ENCODE results near the gene GPR55.

GPR55 gene

DNA sequence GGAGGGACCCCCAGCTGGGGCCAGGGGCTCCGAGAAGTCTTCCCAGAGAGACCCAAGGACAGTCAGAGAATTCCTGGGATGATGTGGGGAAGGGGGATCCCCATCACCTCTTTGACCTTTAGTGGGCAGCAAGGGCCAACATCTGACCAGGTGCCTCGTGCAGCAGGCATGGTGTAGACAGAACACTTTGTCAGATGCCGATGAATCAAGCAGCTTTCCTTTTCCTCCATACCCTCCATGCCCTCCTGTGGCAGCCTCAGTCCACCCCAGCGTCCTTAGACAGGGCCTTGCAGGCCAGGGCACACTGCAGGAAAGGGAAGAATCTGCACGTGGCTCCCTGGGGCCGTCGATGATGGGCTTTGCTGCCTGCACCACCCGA lies 26.3 kb downstream of the GPR55 start:
- no peak for DNase-seq

DNA sequence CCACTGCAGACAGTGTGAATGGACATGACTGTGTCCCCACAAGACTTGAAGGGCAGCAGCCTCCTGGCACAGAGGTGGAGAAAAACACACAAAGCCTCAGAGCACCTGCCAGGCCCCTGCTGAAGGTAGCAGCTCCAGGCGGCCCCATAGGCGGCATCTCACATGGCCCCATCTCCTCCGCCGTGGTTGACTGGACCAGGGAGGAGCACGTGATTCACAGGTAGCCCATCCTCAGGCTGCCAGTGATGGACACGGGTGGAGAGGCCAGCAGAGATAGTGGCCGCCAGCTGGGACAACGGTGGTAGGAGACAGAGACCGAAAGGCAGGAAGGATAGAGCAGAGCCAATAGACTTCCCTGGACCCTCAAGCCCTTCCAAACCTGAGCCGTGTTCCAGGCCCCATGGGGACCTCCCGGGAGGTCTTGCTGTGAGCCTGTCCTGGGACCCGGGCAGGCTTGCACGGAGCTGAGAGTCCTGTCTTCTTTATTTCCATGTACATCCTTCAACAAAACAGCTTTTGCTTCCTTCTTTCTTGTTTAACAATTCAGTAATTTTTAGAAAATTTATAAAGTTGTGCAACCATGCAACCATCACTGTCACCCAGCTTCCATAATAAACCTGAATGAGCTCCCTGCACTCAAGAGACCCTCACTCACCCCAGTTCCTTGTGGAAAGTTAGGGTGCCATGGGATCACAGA lies 26.9 kb downstream of the GPR55 start:
- no peak for DNase-seq

DNA sequence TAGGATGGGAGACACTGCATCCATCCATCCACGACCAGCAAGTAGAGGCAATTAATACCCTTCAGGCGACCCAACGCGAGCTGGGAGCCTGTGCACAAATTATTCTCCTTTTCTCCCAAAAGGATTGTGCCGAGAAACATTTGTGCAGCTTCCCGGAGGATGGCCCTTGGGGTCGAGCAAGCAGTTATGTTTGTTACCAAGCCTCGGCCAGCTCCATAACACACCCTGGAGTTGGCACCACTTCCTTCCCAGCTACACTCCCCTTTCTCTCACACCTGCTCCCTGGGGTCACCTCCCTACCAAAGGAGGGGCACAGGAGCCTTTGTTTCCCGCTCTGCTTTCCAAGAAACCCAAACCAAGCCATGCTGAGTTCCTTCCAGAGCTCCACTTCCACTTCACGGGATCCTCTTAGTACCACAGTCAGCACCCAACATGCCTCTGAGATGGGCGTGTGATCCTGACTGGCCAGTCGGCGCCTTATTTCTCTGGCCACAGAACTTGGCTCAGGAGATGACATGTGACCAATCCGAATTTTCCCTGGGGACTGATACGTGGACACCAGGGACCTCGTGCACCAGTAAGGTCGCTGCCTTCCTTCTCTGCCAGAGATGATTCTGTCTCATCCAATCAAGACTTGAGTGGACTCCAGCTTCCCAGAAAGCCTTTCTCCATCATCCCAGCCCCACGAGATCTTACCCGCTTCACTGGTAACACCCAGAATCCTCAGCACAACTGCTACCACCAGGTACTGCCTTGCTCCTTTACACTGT lies 28.5 kb downstream of the GPR55 start:
- no peak for DNase-seq

DNA sequence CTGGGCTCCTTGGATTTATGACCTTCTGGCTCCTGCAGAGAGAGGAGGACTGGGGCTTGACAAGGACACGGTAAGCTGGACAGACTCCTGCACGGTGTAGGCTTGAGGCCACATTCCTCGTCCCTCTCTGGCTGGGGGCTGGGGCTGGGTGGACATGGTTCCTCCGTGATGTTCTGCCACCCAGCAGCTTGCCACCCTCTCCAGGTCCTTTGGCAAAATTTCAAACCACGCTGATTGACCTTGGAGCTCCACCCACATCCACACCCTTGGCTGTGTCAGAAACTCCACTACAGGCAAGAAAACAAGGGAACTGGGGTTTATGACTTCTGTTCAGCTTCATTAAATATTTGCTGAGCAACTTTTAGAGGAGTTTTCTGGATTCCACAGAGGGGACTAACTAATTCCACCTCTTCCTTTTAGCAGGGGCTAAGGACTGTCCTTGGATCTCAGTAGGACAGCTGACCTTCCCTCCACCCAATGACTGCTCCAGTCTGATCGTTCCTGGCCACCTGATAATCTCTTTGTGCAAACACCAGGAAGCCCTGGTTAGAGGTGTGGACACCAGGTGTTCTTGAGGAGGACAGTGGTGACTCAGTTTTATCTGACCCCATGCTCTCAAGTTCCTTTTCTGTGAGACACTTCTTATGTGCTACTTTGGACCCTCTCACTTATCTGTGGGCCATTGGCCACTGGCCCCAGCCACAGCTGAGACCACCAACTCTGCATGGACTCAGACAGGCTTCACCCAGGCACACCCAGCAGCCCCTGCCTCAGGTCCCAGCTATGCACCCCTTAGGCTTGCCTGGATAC lies 29.3 kb downstream of the GPR55 start:
- no peak for DNase-seq

DNA sequence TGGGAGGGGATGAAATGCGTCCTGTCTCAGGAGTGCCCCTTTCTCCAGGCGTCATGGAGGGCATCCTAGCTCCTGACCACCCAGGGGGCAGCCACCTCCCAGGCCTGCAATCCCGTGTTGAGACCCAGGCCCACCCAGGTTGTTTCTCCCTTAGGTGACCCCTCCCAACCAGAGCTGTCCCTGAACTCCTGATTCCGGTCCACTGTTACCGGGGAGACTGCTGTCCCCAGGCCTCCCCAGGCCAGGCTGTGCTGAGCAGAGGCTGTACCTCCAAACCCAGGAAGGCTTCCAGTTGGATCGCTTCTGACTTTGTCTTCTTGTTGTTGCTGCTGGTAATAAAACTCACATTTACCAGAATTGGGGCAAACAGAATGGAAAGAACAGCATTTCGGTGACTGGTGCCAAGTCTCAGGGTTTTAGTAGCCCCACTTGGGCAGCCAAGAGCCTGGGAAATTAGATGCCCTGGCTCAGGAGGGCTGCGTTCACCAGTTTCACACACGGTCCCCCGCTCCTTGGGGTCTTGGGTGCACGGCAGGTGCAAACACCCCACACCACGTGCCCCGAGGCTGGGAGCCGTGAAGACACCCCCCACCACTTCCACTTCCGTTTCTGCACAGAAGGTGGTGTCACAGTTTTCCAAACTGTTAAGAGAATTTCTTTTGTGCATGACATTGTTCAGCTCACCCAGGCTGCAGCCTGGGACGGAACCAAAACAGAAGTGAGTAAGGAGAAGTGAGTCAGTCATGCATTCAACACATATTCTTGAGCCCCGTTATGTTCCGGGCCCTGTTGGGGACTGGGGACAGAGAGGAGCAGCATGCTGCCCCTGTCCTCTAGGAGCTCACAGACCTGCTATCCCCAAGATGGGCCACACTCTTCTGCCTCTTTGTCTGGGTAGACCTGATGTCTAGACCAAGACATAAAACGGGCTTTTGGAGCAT lies 30.9 kb downstream of the GPR55 start:
- no peak for DNase-seq

DNA sequence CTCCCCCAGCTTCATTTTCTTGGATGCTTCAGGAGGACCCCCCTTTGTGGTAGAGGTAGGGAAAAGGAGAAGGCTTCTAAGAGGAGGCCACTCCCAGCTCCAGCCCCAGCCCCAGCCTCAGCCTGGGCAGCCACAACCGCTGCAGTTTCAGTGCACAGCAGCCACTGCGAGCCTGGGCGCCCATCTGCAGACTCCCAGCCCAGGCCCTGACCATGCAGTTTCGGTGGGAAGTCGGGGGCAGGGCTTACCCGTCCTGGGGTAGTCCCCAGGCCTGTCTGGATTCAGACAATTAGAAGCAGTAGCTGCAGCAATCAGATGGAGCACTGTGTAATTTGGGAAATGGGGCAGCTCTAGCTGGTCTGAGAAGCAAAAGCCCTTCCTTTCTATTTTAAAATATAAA lies 31.7 kb downstream of the GPR55 start:
- DNase-seq: no peak

DNA sequence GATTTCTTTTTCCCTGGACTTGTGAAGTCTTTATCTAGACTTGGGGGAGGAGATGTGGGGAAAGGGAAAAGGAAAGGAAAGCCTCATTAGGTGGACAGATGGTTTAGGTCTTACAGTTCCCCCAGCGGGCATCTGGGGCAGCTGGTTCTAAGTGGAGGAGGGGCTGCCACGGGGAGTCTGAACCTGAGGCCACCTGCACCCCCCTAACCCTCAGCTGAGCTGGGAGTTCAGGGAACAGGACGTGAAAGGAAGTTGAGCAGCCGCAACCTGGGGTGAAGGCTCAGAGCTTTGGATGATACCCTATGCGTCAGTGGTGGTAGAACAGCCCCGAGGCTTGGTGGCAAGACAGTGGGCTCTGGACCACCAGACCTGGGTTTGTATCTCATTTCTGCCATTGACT lies 33.5 kb downstream of the GPR55 start:
- no peak for DNase-seq

DNA sequence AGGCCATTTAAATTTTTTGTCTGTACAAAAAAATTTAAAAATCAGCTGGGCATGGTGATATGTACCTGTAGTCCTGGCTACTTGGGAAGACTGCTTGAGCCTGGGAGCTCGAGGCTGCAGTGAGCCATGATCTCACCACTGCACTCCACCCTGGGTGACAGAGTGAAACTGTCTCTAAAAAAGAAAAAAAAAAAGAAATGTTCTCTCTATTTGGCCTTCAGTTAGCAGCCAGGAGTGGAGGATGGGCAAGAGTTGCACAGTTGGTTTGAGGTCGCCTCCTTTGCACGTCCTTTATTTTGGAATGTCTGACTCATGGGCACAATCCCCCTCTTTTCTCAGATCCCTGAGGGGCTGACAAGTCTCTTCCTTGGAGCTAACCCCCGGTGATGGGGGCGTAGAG lies 34.0 kb downstream of the GPR55 start:
- DNase-seq: no peak

DNA sequence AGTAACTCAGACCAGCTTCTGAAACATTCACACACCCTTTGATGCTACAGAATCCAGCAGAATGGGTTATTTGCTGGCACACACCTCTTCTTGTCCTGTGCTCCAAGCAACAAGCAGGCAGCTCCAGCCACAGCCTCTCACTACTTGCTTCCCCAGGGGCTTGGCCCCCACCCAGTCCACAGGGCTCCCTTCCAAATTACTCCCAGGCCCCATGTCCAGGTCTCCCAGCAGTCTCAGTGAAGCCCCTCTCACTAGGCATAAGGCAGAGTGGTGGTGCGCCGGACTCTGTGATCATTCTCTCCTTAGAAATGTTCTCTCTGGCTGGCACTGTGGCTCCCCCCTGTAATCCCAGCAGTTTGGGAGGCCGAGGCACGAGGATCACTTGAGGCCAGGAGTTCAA lies 34.4 kb downstream of the GPR55 start:
- DNase-seq: no peak

DNA sequence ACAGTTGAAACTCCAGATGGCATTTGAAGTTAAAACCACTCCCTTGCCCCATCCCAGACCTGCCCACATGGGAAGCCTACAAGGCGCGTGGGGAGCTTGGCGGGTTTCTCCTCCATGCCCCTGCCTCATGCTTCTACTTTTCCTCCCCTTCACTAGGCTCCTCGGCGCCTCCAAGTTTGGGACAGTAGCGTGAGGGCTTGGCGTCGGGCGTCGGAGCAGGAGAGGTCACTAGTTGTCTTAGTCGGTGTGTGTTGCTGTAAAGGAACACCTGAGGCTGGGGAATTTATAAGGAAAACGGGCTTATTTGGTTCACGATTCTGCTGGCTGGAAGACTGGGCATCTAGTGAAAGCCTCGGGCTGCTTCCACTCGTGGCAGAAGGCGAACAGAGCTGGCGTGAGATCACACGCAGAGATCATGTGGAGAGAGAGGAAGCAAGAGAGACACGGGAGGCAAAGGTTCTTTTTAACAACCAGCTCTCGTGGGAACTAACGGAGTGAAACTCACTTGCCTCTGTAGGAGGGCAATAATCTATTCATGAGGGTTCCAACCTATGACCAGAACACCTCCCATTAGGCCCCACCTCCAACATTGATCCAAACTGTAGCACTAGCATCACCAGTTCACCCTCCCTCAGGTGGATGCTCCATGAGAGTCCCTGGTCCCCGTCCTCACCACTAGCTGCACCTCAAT lies 35.0 kb downstream of the GPR55 start:
- no peak for DNase-seq

DNA sequence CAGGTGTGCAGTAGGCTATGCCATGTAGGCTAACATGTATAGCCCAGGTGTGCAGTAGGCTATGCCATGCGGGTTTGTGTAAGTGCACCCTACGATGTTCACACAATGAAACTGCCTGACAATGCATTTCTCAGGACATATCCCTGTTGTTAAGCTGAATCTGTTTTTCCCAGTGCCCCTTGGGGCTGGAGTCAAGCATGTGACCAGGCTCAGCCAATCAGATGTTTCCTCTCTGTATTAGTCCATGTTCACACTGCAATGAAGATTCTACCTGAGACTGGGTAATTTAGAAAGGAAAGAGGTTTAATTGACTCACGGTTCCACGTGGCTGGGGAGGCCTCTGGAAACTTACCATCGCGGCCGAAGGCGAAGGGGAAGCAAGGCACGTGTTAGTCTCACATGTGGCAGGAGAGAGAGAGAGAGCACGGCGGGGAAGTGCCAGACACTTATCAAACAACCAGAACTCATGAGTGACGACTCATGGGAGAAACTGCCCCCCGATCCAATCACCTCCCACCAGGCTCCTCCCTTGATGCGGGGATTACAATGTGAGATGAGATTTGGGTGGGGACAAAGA lies 36.1 kb downstream of the GPR55 start:
- no peak for DNase-seq

DNA sequence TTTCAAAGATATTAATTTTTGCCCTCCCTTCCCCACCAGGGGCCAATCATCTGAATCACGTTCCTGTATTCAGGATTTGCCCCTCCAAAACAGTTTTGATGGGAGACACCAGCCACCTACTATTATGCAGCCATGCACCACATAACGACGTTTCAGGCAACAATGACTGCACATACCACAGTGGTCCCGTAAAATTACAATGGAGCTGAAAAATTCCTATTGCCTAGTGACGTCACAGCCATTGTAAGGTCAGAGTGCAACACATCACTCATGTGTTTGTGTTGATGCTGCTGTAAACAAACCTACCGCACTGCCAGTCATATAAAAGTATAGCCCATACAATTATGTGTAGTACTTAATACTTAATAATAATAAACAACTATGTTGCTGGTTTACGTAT lies 37.7 kb downstream of the GPR55 start:
- DNase-seq: no peak

DNA sequence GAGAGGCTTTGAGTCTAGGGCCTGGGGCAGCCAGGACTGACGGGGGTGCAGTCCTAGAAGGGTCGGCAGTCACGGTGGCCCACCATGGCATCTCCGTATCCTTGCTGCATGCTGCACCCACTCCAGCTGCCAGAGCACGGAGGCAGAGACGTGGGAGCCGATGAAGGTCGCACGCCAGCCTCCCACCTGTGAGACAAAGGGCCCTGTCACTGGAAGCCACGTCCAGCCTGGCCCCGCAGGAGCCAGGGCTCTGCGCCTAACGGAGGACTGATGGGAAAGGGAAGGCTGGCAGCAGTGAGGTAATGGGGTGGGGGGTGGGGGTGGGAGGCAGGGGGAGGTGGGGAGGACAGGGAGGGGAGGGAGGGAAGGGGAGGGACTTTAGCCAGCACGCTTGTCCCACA lies 38.4 kb downstream of the GPR55 start:
- DNase-seq: no peak

DNA sequence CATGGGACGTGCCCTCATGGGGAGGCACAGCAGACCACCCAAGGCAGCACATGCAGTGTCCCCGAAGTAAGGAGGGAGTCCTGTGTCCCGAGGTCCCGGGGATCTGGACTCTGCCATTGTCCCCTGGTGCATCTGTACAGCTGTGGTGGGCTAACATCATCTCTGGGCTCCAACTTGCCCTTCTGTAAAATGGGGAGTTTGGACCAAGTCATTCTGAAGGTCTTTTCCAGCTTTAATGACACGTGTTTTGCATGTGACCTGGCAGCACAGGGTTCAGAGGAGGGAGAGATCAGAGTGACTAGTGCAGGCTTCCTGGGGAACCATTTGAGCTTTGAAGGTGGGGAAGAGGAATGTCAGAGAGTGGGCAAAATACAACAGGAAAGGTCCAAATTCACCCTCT lies 38.8 kb downstream of the GPR55 start:
- no peak for DNase-seq

DNA sequence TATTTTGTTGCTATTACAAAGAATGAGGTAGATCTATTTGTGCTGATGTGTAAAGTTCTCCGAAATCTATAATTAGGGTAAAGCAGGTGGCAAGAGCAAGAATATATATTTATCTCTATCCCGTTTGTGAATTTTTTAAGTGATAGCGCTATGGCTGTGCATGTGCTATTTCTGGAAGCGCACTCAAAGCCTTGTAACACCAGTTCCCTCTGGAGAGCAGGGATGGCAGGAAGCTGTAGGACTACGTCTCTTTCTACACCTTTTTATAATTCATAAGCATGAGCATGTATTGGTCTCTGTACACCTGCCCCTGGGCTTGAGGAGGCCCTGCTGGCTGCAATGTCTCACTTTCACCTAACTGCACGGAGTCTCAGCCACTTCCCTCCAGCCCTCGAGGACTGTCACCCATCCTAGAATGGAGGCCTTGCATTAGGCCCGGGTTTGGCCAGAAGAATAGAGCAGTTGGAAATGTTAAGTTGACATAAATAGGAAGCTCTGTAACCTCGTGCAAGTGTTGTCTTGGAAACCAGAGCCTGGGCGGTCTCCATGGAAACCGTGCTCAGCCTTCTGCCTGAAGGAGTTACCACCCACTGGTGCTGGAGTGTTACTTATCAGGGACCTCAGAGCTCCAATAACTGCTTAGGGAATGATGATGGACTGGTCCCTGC lies 39.4 kb downstream of the GPR55 start:
- no peak for DNase-seq

DNA sequence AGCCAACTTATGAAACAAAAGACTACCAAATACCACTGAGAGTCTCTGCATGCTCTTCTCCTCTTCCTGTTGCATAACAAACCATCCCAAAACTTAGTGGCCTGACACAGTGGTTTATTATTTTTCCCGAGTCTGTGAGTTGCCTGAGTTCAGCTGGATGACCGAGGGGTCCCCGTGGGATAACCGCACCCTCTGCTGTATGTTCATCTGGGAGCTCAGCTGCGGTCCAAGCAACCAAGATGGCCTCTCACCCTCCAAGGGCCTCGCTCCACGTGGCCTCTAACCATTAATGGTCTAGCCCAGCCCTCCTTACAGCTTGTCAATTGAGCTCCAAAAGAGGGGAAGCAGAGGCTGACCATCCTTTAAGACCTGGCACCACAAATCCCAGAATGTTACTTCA lies 43.2 kb downstream of the GPR55 start:
- DNase-seq: no peak

DNA sequence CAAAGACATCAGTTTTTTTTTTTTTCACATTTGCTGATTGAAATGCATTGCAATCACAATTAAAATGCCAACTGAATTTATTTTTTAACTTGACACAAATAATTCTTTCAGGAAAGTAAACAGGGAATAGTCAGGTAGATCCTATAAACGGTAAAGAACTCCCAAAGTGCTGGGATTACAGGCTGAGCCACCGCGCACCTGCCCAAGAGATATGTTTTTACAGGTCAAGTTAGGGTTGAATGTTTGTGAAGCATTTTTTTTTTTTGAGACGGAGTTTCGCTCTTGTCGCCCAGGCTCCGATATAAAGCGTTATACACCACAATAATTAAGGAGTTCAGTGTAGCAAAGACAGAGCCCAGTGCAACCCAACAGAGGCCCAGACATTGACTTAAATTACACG lies 45.2 kb downstream of the GPR55 start:
- no peak for DNase-seq

DNA sequence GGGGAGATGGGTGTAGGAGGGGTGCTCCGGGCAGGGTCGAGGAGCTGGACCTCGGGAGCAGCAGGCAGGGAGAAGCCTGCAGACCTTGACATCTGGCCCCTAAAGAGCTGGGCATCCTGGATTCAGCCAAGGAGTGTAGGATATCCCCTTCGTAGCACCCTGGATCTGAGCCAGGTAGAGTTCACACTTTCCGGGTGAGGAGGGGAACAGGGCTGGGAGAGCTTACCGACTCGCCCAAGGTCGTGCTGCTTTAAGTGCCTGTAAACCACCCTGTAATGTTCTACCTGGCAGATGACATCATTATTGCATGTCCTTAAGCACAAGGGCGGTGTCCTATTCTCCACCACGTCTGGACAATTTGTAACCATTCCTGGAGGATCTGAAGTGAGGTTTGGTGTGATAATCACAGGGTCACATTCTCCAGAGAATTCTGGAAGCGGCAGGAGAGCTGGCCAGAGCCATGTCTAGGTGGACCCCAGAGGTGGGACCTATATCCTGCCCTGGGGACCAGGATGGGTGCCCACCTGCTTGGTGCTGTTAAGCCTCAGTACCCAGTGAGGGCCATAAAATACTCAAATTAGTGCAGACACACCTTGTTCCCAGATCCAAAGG lies 45.7 kb downstream of the GPR55 start:
- DNase-seq: no peak

DNA sequence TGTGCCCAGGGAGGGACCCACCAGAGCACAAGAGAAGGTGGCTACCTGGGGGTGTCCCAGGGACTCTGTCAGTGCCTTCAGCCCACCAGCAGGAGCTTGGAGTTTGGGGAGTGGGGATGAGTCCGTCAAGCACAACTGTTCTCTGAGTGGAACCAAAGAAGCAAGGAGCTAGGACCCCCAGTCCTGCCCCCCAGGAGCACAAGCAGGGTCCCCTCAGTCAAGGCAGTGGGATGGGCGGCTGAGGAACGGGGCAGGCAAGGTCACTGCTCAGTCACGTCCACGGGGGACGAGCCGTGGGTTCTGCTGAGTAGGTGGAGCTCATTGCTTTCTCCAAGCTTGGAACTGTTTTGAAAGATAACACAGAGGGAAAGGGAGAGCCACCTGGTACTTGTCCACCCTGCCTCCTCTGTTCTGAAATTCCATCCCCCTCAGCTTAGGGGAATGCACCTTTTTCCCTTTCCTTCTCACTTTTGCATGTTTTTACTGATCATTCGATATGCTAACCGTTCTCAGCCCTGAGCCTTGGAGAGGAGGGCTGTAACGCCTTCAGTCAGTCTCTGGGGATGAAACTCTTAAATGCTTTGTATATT lies 46.3 kb downstream of the GPR55 start:
- no peak for DNase-seq
